Keratinocyte (primary cell): ENCODE data around the gene NEK3. TPM values are rescaled to one million over a fixed set of nuclear protein-coding genes. Genes with fewer than 3 reads are reported as not detected.
"Not testable (repeated sequence)": the region's sequence is repeated elsewhere in the genome, so short reads cannot be mapped to it uniquely, and the experiment has no call there.

Experiments used
- DNase-seq: peaks from one replicate; pipeline ENCODE4 v3.0.0-alpha.2; 2011; ENCODE audit warnings: low read depth, missing footprints, low spot score
- FAIRE-seq: peaks from 2 replicates; lab custom pipeline; 2011; peaks lifted over from hg19 to GRCh38; lab: Jason Lieb, UNC
- H2AFZ ChIP-seq: 2 replicates; pipeline ENCODE4 v1.6.0; 2012; ENCODE audit warnings: low read length, control low read depth, inconsistent platforms; ENCODE audit not compliant: control insufficient read depth
- H3K27ac ChIP-seq: 2 replicates; pipeline ENCODE4 v1.5.1; 2011; ENCODE audit warnings: low read length; ENCODE audit not compliant: control insufficient read depth, insufficient read depth
- H3K27me3 ChIP-seq: 3 replicates; pipeline ENCODE4 v1.6.0; 2011; ENCODE audit warnings: low read length; ENCODE audit not compliant: control insufficient read depth, insufficient read depth; ENCODE audit errors: extremely low read depth
- H3K36me3 ChIP-seq, 2 experiments: 2 replicates in 1 of 2; 3 replicates in 1 of 2; pipeline ENCODE4 v1.5.1; 2011; ENCODE audit warnings: low read length in 2 of 2, mild to moderate bottlenecking in 1 of 2; ENCODE audit not compliant: control insufficient read depth in 2 of 2, insufficient read depth in 2 of 2; ENCODE audit errors: extremely low read depth in 1 of 2
- H3K4me1 ChIP-seq: 3 replicates; pipeline ENCODE4 v1.5.1; 2011; ENCODE audit warnings: low read length; ENCODE audit not compliant: control insufficient read depth, insufficient read depth; ENCODE audit errors: extremely low read depth
- H3K4me2 ChIP-seq: 3 replicates; pipeline ENCODE4 v1.6.0; 2011; ENCODE audit warnings: low read depth, low read length; ENCODE audit not compliant: control insufficient read depth, insufficient read depth; ENCODE audit errors: extremely low read depth
- H3K4me3 ChIP-seq, 3 experiments: fragments of 200-600 bp in 1 of 3; sonication (generic) in 1 of 3; 2 replicates in 2 of 3; 3 replicates in 1 of 3; pipeline ENCODE4 v1.5.1; 2011 to 2016; ENCODE audit warnings: low read length in 3 of 3, mild to moderate bottlenecking in 3 of 3, control low read depth in 2 of 3, inconsistent platforms in 1 of 3, low read depth in 1 of 3, mixed read lengths in 1 of 3, mixed run types in 1 of 3, moderate library complexity in 1 of 3; ENCODE audit not compliant: control insufficient read depth in 2 of 3, insufficient read depth in 2 of 3; ENCODE audit errors: extremely low read depth in 1 of 3
- H3K79me2 ChIP-seq: 2 replicates; pipeline ENCODE4 v1.6.0; 2012; ENCODE audit warnings: low read length; ENCODE audit not compliant: control insufficient read depth, insufficient read depth
- H3K9ac ChIP-seq: 3 replicates; pipeline ENCODE4 v1.6.0; 2011; ENCODE audit warnings: low read length; ENCODE audit not compliant: control insufficient read depth, insufficient read depth; ENCODE audit errors: extremely low read depth
- H3K9me1 ChIP-seq: 3 replicates; pipeline ENCODE4 v1.6.0; 2011; ENCODE audit warnings: low read length; ENCODE audit not compliant: control insufficient read depth, insufficient read depth; ENCODE audit errors: extremely low read depth
- H3K9me3 ChIP-seq: 2 replicates; pipeline ENCODE4 v1.5.1; 2012; ENCODE audit warnings: low read depth, low read length; ENCODE audit not compliant: control insufficient read depth
- H4K20me1 ChIP-seq: 3 replicates; pipeline ENCODE4 v1.6.0; 2011; ENCODE audit warnings: low read length; ENCODE audit not compliant: control insufficient read depth, insufficient read depth; ENCODE audit errors: extremely low read depth
- EZH2 ChIP-seq: IDR thresholded peaks from one replicate; pipeline ENCODE4 v1.6.1; 2012; ENCODE audit warnings: inconsistent platforms, mild to moderate bottlenecking, low read length, moderate library complexity
- dilution Hi-C: fragments of 300-500 bp; cut with MboI; formaldehyde crosslinking; loops from one replicate; pipeline ENCODE4 v1.7.0; 2020; ENCODE audit warnings: low sequenced_read_pairs; ENCODE audit not compliant: extremely low pct_ligation_motif_present
- polyA plus RNA-seq, 5 experiments: library from polyadenylated mRNA; depleted of rRNA in 3 of 5; stranded (reverse) in 3 of 5; stranded (forward) in 1 of 5; unstranded in 1 of 5; fragments of >200 nt; gene quantifications; 1 replicate in 1 of 5; 2 replicates in 3 of 5; 3 replicates in 1 of 5; pipeline versions ENCODE4 v1.2.1 to v1.2.3, GENCODE V29; 2011 to 2012; ENCODE audit warnings: missing spikeins in 2 of 5, low read depth in 1 of 5, low replicate concordance in 1 of 5
- TF ChIP-seq, protein P1 (sequence below), 3 experiments: IDR thresholded peaks in 1 of 3; conservative IDR thresholded peaks in 1 of 3; optimal IDR thresholded peaks in 1 of 3; 2 replicates in 2 of 3; 3 replicates in 1 of 3; pipeline versions ENCODE3 to v1.5.1; 2011; ENCODE audit warnings: low read length in 3 of 3, mild to moderate bottlenecking in 3 of 3, moderate library complexity in 2 of 3, control low read depth in 1 of 3, inconsistent platforms in 1 of 3; ENCODE audit not compliant: insufficient read depth in 2 of 3; ENCODE audit errors: extremely low read depth in 1 of 3

NEK3 gene
- polyA plus RNA-seq, 1 donor (not counting 4 experiments of a cell fraction or from before 2014, with no cell fraction given), result 11.1 TPM

- dilution Hi-C loops, result no loop called here
- FAIRE-seq, result no peak
Measured at GRCh38 chr13:52177276-52177675, 17.9 kb upstream of the NEK3 start.

GRCh38 chr13:52173970-52174369 is 14.6 kb upstream of the NEK3 start:
- H3K27me3 ChIP-seq, dilution Hi-C loops, H3K9ac ChIP-seq, H3K27ac ChIP-seq, H3K9me3 ChIP-seq, H3K36me3 ChIP-seq, H3K4me3 ChIP-seq, H2AFZ ChIP-seq, H3K79me2 ChIP-seq, H3K4me1 ChIP-seq, H3K4me2 ChIP-seq, DNase-seq, H3K9me1 ChIP-seq, FAIRE-seq, H4K20me1 ChIP-seq: not testable (repeated sequence)

More at GRCh38 chr13:52177276-52177675, 17.9 kb upstream of the NEK3 start:
- TF ChIP-seq EZH2, result no peak
- TF ChIP-seq, protein P1, sequence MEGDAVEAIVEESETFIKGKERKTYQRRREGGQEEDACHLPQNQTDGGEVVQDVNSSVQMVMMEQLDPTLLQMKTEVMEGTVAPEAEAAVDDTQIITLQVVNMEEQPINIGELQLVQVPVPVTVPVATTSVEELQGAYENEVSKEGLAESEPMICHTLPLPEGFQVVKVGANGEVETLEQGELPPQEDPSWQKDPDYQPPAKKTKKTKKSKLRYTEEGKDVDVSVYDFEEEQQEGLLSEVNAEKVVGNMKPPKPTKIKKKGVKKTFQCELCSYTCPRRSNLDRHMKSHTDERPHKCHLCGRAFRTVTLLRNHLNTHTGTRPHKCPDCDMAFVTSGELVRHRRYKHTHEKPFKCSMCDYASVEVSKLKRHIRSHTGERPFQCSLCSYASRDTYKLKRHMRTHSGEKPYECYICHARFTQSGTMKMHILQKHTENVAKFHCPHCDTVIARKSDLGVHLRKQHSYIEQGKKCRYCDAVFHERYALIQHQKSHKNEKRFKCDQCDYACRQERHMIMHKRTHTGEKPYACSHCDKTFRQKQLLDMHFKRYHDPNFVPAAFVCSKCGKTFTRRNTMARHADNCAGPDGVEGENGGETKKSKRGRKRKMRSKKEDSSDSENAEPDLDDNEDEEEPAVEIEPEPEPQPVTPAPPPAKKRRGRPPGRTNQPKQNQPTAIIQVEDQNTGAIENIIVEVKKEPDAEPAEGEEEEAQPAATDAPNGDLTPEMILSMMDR (optimal IDR thresholded peaks at IDR 0.05 in 1 of 3, IDR thresholded peaks at IDR 0.05 in 1 of 3, conservative IDR thresholded peaks at IDR 0.05 in 1 of 3; ENCODE audit: extremely low read depth in 1 of 3, insufficient read depth in 2 of 3, low read length in 3 of 3), result no peak
- Histone ChIP-seq H3K27me3 (no peaks in the 10 kb centered on the region), H3K9ac (no peak overlapping the region), H3K79me2 (no peaks in the 10 kb centered on the region), H3K4me2 (no peak overlapping the region), H3K36me3 (peaks cover 5 to 7% of the 10 kb centered on the region in 2 experiments), H3K9me3 (no peaks in the 10 kb centered on the region), H4K20me1 (no peaks in the 10 kb centered on the region), H3K4me3 (no peak overlapping the region), H3K4me1 (no peaks in the 10 kb centered on the region), H3K27ac (no peak overlapping the region), H3K9me1 (no peaks in the 10 kb centered on the region), H2AFZ (no peak overlapping the region)
- no peak for DNase-seq

DNA sequence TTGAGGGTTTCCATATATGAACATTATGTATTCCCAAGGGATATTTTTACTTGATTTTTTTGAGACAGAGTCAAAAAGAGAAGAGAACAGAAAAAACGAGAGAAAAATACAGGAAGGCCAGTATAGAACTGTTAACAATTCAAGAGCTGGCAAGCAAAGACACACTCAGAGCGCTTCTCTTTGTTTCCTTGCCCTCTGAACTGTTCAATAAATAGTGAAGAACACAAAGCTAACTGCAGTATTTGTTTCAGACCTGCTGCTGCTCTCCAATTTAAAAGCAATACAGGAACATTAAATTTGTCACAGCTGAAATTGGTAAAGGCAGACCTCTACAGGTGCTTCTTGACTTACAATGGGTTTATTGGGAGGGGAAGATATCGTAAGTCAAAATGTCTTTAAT is 14.0 kb upstream of the NEK3 start:
- H3K36me3 ChIP-seq, result peaks cover 3 to 6% of the 10 kb centered on the region in 2 experiments
- no peak overlapping the region for H3K9ac ChIP-seq
- dilution Hi-C loops, result no loop called here
- no peak for FAIRE-seq
- H3K4me1 ChIP-seq, result no peaks in the 10 kb centered on the region
- H3K27ac ChIP-seq, result no peak overlapping the region
- no peaks in the 10 kb centered on the region for H3K79me2 ChIP-seq
- TF ChIP-seq EZH2, result no peak
- H3K27me3 ChIP-seq, result no peaks in the 10 kb centered on the region
- no peak overlapping the region for H2AFZ ChIP-seq
- H3K9me3 ChIP-seq, result no peaks in the 10 kb centered on the region
- H4K20me1 ChIP-seq, result no peaks in the 10 kb centered on the region
- DNase-seq, result no peak
- no peaks in the 10 kb centered on the region for H3K9me1 ChIP-seq
- H3K4me2 ChIP-seq, result no peak overlapping the region
- H3K4me3 ChIP-seq, result no peak overlapping the region

DNA sequence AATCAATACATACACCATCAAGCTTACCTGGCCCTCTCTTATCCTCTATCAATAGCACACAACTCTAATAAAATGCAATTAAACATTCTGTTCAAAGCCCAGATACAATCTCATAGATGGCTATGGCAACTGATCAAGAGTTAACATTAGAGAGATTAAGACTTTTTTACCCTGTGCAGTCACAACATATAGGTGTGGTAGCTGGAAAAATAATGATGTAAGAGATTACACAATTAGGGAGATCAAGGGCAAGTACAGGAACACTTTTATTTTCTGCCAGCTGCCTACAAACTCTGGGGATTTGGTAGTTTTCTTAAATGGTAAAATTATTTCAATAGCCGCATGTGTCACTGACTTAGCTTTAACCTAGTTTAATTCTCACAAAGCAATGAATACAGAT is 12.3 kb upstream of the NEK3 start:
- H3K9ac ChIP-seq, H2AFZ ChIP-seq, H3K79me2 ChIP-seq, H3K9me3 ChIP-seq, H3K4me3 ChIP-seq, H3K27me3 ChIP-seq, H3K4me1 ChIP-seq, FAIRE-seq, H3K9me1 ChIP-seq, H3K27ac ChIP-seq, H3K36me3 ChIP-seq, H3K4me2 ChIP-seq, DNase-seq, H4K20me1 ChIP-seq, dilution Hi-C loops: not testable (repeated sequence)
